Prostate gland (tissue), 2 donors: Measurements from ENCODE around the gene TOM1.

Experiments
- CTCF ChIP-seq, 4 experiments: fragments of 200-600 bp in 2 of 4; fragments of 450-650 bp in 2 of 4; sonication (generic) in 2 of 4; IDR thresholded peaks; 1 replicate in 3 of 4; 2 replicates in 1 of 4; pipeline ENCODE4 v1.5.1; 2016 to 2019; ENCODE audit warnings: antibody characterized with exemption in 4 of 4, mild to moderate bottlenecking in 2 of 4, moderate library complexity in 2 of 4
- POLR2A ChIP-seq: fragments of 450-650 bp; IDR thresholded peaks from one replicate; pipeline ENCODE4 v1.6.1; 2016; ENCODE audit warnings: antibody characterized with exemption, mild to moderate bottlenecking
- POLR2AphosphoS5 ChIP-seq: sonication (generic); formaldehyde crosslinking; IDR thresholded peaks from one replicate; pipeline ENCODE4 v1.6.1; 2017; ENCODE audit warnings: antibody characterized with exemption

- TF ChIP-seq CTCF (IDR thresholded peaks at IDR 0.05) (no peak), POLR2A (no peak), POLR2AphosphoS5 (no peak)
Observed at GRCh38 chr22:35344956-35345690, 45.4 kb downstream of the TOM1 start.
